Activated CD4-positive, alpha-beta T cell treated with anti-CD3 and anti-CD28 coated beads, Interleukin-2, amount 50 U/mL, for 24 hours (primary cell): ENCODE data around the gene GRID2.
"Not testable (repeated sequence)": the region's sequence is repeated elsewhere in the genome, so short reads cannot be mapped to it uniquely, and the experiment has no call there.

Experiments
- DNase-seq, 2 donors: peaks; one replicate each; pipeline ENCODE4 v3.0.0-alpha.2; 2020; ENCODE audit warnings: low read depth in 1 of 2, low spot score in 1 of 2

Gene GRID2

DNA sequence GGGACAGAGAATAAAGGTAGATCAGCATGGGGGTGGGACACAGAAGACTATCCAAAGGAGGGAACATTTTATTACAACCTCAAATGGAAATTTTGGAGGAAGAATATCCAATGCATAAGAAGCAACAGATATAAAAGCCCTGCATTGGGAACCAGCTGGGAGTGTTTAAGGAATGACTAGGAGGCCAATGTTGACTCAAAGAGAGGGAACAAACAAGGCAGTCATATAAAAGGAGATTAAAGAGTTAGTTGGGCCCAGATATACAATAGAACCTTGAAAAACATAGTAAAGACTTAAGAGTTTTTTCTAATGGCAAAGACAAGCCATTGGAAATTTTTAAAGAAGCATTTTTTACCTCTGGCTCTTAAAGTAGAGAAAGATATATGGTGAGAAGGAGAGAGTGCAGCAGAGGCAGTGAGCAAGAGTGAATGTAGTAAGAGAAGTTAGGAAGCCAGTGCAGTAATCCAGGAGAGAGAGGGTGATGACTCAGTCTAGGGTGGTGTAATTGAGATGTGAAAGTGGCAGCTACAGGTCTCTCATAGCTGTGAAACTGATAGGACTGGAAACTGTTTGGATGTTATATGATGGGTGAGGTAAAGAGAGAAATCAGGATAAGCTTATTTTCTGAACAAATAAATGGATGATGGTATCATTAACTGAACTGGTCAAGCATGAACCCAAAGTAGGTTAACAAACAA lies 1342.6 kb downstream of the GRID2 start:
- DNase-seq = no peak

DNA sequence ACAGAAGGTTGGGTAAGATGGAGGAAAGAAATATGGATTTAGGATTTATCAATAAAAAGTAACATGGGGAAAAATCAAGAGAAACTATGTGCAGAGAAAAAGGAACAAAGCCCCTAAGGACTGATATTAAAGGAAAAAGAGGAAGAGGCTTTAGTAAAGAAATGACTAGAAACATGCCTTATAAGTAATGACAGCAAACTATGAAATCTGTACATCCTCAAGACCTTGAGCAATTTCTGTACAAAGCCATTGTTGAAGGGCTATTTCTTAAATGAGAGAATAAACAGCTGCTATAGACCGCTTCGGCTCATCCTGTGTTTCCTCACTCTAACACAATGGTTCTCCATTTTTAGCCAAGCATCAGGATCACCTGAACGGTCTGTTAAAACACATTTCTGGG lies 1344.5 kb downstream of the GRID2 start:
- no peak for DNase-seq

DNA sequence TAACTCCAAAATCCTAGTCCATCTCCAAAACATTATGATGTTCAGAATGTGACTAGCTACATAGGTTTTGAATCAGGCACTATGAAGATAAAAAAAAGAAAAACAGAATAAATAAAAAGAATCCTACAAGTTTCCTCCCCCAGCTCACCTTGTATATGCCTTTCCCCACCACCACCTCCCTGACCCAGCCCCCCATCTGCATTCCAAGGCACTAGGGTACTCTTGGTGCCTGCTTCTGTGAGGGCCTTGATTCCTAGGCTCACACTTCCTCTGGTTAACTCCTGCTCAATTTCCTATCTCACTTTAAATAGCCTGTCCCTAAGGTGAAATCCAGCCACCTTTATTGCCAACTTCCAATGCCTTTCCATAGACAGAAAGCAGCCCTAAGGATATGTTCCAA lies 1346.1 kb downstream of the GRID2 start:
- no peak for DNase-seq

DNA sequence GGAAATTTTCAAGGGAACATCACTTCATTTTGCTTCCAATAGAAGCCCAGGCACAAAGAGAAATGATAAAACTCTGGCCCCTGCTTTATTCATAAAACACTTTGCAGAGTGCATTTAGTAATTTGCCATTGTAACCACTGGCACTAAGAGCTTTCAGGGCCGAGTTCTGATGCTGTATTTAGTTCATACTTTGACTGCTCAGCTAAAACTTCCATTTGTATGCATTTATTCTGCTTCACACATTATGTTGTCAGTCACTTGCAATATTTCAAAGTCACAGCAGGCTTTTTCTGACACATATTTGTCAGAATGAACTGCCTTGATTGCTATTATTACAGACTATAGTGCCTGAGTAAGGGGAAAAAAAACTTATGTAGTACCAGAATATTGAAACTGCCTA lies 1350.4 kb downstream of the GRID2 start:
- no peak for DNase-seq

DNA sequence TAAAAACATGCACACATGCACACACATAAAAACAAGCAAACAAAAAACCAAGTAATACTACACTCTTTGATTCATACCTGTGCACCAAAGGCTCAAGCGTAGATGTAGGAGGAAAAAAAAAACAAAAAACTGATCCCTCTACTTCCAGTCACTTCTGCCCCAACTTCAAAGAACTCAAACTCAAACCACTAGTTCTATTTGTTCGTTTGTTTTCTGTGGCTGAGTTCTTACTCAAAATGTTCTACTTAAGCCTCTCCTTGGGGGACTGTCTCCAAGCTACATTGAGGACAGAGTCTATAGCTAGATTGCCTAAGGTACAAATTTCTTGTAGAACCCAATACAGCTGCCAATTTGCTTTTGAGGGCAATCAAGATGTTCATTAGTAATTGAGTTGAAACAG lies 1353.8 kb downstream of the GRID2 start:
- no peak for DNase-seq

DNA sequence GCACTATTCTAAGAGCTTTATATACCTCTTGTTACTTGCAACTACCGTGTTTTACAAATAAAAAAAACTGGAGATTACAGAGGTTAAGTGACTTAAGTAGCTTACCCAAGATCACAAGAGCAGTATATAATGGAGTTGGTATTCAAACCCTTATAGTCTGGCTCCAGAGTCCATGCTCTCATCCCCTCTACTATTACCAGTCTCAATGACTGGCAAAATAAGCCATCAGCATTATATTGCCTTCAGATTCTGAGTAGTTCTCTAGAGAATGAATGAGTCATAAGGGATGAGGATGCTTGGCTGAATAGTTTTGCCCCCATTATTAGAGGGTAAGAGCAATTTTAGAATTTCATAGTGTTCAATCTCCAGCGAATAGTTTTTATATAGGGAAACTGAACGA lies 1354.7 kb downstream of the GRID2 start:
- no peak for DNase-seq

DNA sequence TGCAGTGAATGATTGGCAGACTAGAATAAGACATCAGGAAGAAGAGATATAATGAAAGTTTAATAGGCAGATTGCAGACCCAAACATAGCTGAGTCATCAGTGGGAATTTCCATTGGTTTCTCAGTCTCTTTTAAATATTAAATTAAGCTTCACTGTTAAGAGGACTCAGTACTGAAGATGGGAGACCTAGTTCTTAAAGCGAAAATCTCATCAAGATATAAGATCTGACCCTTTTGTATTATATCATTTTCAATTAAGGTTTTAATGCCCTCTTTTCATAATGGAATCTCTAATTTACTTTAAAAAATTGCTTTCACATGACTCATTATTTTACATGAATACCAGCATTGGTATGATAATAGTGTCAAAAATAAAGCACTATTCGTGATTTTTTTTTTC lies 1355.9 kb downstream of the GRID2 start:
- no peak for DNase-seq

DNA sequence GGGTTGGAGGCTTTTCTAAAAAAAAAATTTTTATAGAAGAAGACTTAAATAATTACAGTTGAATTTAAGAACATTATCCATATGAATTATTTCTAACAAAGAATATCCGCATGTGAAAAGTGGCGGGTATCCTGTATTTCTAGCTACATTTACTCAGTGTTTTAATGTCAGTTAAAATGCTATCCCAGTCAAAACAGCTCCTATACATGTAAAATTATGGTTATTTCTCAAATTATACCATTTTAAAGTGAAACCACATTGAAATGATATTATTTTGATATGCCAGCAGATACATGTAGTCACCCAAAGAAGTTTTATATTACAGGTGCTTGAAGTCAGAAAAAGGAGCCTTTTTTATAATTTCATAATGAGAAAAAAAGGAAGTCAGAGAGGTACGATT lies 1356.3 kb downstream of the GRID2 start:
- no peak for DNase-seq

DNA sequence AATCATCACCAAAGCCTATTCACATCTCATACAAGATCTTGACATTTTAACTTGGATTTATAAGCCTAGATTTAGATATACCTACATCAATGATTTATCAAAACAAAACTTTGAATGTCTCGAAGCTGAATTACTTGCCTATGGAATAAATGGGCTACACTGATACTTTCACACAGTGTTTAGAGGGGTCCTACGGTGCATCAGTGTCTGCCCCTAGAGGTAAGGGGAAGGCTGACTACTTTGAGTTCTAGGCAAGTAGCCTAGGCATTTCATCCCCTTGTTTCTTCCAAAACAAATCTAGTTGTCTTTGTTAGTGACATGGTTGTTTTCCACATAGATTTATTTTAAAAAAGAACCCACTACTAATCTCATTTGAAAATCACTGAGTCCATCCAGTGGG lies 1366.7 kb downstream of the GRID2 start:
- DNase-seq = no peak

DNA sequence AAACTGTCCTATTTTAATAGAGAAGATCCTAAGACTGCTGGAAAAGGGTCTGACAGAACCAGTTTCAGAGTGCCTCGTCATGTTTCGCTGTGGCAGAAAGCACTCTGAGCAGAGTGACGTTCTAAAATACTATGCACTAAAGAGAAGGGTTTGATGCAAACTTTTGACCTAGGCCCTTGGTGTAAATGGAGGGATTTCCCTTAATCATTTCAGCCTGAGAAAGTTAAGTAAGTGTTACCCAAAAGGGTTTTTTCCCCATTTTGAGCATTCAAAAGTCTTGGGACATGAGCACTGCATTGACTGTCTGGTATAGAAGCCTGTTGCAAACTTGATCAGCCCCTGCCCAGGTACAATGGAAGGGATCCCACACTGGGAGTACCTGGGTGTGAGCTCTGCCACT lies 1367.3 kb downstream of the GRID2 start:
- no peak for DNase-seq

DNA sequence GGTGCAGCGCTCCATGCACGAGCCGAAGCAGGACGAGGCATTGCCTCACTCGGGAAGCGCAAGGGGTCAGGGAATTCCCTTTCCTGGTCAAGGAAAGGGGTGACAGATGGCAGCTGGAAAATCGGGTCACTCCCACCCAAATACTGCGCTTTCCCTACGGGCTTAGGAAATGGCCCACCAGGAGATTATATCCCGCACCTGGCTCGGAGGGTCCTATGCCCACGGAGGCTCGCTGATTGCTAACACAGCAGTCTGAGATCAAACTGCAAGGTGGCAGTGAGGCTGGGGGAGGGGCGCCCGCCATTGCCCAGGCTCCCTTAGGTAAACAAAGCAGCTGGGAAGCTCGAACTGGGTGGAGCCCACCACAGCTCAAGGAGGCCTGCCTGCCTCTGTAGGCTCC lies 1373.2 kb downstream of the GRID2 start:
- DNase-seq = not testable (repeated sequence)

DNA sequence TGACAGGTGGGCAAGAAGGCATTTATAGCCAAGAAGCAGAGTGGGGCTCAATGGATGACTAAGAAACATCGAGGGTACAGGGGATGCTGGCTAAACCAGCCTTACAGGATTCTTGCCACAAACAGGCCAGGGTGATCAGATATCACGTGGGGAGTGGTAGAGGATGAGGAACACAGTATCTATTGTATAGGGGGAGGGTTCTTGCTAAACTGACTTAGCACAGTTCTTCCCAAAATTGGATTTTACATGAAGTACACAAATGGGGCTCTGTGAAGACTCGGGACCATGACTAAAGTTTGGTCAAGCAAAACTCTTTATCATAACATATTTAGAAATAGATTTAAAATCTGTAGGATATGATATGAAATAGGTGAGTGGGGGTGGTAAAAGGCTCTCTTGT lies 1380.8 kb downstream of the GRID2 start:
- no peak for DNase-seq

DNA sequence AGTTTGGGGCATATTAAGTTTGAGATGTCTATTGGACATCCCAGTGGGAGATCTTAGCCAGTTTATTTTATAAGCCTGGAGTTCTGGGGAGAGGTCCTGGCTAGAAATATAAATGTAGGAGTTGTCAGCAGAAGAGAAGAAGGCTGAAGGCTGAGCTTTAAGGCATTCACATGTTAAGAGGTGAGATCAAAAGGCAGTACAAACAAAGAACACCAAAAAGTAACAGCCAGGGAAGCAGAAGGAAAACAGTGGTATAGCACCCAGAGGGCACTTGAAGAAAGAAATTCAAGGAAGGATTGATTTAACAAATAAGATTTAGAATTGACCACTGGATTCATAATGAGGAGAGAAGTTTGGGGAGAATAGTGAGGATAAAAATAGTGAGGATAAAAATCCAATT lies 1383.5 kb downstream of the GRID2 start:
- no peak for DNase-seq

DNA sequence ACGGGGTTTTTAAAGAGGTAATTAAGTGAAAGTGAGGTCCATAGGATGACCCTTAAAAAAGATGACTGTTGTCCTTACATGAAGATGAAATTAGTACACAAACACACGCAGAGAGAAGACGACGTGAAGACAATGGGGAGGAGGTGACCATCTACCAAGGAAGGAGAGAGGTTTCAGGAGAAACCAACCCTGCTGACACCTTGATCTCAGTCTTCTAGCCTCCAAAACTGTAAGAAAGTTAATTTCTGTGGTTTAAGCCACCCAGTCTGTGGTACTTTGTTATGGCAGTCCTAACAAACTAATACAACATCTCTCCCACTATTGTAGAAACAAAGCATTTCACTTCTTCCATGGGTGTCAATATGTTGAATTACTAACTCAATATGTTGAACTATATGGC lies 1385.2 kb downstream of the GRID2 start:
- no peak for DNase-seq

DNA sequence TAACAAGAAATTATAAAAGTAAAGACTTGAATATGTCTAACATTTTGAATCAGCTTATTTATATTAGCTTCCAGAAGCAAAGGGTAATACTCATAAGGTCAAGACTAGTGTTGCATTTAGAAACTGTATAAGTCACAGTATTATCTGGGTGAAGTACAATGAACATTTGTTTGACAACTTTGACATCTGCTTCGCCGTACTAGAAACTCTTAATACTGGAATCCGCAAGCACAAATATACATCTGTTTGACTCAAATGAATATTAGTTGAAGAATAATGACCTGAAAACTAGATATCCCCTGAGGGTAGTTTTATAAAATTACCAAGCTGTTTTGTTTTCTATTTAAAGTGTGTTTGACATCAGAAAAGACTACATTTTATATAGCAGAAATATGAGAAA lies 1389.4 kb downstream of the GRID2 start:
- no peak for DNase-seq

DNA sequence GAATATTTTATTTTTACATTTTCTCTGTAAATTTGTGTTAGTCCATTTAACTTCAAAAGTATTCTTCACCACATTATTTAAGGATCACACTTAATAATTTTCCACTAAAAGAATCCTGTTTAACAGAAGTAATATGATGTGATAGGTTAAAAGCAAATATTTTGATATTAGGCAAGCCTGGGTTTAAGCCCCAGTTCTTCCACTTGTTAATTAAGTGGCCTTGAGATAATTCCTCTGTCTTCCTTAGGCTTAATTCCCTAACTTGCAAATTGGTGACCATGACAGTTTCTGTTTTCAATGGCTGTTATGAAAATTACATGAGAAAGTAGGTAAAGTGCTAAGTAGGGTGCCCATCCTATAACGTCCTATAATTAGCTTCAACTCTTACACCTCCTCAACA lies 1394.9 kb downstream of the GRID2 start:
- DNase-seq = no peak

DNA sequence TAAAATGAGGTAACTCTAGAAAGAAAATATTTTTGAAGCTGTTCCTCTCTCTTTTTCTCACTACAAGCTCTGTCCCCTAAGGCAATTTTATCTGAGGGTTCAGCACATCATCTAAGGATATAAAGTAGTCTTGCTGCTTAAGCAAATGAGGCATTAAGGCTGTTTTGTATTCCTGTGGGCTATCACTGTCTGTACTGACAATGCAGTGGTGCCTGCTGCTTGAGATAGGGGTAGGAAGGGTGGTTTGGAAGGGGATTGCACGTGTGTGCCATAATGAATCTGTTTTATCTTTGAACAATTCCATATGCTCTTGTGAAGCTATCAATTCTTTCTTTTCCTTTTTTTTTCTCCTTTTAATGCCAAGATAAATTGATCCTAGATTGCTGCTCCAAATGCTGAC lies 1396.8 kb downstream of the GRID2 start:
- no peak for DNase-seq

DNA sequence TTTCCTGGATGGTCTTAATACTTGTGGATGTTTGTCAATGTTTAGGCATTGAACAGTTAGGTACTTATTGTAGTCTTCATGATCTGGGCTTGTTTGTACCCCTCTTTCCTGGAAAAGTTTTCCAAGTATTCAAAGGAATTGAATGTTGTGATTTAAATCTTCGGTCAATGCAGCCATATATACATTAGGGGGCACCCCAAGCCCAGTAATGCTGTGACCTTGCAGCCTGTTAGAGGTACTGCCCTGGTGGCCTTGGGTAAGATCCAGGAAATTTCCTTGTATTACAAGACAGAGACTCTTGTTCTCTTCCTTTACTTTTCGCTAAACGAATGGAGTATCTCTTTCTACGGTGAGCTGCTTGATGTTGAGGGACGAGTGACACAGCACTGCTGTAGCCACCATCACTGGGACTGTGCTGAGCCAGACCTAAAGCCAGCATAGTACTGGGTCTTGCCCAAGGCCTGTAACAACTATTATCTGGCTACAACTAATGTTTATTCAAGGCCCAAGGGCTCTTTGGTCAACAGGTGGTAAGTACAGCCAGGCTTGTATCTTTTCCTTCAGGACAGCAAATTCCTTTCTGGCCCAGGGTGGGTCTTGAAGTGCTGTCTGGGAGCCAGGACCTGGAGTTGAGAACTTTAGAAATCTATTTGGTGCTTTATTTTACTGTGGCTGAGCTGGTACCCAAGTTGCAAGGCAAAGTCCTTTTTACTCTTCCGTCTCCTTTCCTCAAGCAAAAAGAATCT lies 1406.5 kb downstream of the GRID2 start:
- no peak for DNase-seq

DNA sequence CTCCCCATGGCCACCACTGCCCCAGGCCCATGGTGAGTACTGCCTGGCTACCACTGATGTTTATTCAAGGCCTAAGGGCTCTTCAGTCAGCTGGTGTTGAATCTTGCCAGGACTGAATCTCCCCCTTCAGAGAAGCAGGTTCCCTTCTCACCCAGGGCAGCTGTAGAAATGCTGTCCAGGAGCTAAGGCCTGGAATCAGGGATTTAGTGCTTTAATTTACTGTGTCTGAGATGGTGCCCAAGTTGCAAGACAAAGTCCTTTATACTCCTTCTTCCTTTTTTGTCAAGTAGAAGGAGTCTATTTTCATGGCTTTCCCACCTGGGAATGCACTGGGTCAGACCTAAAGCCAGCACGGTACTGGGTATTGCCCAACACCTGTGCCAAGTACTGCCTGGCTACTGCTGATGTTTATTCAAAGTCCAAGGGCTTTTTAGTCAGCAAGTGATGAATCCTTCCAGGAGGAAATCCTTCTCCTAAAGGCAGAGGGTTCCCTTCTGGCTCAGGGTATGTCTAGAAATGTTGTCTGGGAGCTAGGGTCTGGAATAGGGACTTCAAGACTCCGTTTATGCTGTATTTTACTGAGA lies 1407.2 kb downstream of the GRID2 start:
- no peak for DNase-seq

DNA sequence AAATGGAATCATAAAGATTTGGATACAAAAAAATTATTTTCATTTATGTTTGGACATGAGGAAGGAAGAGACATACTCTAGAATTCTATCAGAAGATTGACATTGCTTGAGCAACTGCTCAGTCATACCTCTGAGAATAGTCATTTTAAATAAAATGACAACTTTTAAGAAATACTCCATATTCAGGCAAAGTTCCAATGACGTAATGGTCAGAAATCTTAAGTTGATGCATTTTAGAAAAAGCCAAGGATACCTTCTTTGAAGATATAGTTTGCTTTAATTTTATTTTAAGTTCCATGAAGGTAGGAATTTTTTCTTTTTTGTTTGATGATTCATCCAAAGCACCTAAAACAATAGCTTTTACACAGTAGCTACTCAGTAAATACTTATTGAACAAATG lies 1414.5 kb downstream of the GRID2 start:
- no peak for DNase-seq

DNA sequence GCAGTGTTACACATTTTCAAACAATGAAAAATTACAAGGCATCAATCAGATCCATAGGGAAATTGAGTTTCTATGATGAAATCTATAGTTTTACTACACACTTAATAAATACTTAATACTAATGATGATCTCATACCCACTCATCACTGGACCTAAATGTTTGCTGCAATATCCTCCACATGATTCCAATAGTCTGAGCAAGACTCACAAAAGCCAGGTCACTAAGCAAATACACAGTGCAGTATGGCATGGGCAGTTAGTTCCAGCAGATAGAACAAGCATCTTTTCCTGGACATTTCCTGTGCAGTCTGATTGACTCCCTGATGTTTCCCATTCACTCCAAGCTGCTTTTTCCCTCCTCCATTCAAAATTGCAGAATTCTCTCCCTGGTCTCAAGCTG lies 1415.8 kb downstream of the GRID2 start:
- DNase-seq = no peak

DNA sequence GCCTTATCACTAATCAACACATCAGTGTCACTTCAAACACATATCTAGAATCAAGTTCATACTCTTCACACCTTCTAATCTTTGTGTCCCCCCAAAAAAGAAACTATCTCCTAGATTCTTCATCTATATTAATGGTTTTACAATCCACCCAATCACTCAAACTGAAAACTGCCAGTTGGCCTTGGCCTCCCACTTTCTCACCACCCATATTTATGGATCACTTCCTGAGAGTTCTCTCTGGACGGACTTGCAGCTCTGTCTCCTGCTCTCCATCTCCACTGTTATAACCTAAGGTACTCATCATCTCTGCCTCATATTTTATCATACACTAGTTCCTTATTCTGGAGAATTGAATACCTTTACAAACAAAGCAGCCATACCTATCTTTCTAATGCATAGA lies 1418.7 kb downstream of the GRID2 start:
- DNase-seq = no peak

DNA sequence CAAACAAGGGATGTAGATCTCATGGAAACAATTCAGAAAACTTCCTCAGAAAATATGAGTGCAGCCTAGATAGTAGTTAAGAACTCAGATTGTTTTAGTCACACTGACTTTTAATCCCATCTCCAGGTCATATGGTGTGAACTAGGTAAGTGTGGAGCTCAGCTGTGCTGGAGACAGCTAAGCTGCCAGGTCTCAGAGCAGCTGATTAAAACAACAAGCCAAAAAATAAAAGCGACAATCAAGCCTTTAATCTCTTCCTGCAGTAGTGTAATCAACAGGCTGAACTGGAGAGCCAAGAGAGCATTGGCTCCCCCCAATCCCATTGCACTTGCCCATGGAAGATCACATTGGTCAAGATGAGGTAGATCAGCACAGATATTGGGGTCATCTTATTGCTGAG lies 1426.5 kb downstream of the GRID2 start:
- no peak for DNase-seq
